ENCODE data around the gene RAB11FIP4. TPM values are rescaled to one million over a fixed set of nuclear protein-coding genes. Genes with fewer than 3 reads are reported as not detected.

The RAB11FIP4 gene
- total RNA-seq, 4 donors from 2014 or later = 28.9 to 46.8 (median 35.7) TPM

DNA sequence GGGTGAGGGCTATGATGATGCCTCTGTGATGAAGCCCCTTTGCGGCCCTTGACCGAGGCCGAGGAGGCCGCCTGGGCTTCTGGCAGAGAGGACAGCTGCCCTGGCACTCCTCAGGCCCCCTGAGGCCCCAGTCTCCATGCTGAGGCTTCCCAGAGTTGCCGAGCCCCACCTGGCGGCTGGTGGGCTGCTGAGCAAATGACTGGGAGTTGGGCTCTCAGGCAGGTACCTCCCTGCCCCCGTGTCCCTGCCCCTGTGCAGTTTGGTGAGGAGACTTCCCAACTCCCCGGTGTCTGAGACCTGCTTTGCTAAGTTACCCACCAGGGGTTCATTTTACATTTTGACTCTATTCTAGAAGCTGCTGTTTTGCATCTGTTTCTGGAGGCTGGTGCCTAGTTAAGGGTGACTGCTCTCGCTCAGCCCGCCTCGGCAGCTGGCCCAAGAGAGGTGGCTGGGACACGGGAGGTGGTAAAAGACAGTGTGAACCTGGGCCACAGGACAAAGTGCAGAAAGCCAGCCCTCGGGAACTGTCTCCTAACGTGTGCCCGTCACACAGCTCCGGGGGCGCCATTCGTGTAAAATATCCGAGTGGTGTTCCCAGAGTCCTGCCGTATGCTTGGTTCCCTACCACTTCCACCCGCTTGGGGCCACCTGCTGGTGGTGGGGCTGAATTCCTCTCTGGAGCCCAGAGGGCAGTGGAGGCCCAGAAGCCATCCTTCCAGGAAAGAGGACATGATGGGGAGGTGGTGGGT lies 134.5 kb downstream of the RAB11FIP4 start:
- peaks cover 47% of the 10 kb centered on the region for H3K36me3 ChIP-seq
- no peak for TF ChIP-seq POLR2AphosphoS5 (IDR thresholded peaks at IDR 0.05)
- no peak for TF ChIP-seq POLR2A (IDR thresholded peaks at IDR 0.05)
- TF ChIP-seq, protein P1, sequence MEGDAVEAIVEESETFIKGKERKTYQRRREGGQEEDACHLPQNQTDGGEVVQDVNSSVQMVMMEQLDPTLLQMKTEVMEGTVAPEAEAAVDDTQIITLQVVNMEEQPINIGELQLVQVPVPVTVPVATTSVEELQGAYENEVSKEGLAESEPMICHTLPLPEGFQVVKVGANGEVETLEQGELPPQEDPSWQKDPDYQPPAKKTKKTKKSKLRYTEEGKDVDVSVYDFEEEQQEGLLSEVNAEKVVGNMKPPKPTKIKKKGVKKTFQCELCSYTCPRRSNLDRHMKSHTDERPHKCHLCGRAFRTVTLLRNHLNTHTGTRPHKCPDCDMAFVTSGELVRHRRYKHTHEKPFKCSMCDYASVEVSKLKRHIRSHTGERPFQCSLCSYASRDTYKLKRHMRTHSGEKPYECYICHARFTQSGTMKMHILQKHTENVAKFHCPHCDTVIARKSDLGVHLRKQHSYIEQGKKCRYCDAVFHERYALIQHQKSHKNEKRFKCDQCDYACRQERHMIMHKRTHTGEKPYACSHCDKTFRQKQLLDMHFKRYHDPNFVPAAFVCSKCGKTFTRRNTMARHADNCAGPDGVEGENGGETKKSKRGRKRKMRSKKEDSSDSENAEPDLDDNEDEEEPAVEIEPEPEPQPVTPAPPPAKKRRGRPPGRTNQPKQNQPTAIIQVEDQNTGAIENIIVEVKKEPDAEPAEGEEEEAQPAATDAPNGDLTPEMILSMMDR (IDR thresholded peaks at IDR 0.05) = no peak
- no peak for TF ChIP-seq EP300 (IDR thresholded peaks at IDR 0.05)
- 91% methylated on average over 15 of the region's 21 CpGs for WGBS
- no peak overlapping the region for H3K27ac ChIP-seq
- H3K27me3 ChIP-seq = no peaks in the 10 kb centered on the region
- no peak overlapping the region for H3K4me3 ChIP-seq
- H3K4me1 ChIP-seq = peaks cover 6% of the 10 kb centered on the region
- no peaks in the 10 kb centered on the region for H3K9me3 ChIP-seq
- no peak for DNase-seq (ENCODE audit: low spot score in 2 of 2)

DNA sequence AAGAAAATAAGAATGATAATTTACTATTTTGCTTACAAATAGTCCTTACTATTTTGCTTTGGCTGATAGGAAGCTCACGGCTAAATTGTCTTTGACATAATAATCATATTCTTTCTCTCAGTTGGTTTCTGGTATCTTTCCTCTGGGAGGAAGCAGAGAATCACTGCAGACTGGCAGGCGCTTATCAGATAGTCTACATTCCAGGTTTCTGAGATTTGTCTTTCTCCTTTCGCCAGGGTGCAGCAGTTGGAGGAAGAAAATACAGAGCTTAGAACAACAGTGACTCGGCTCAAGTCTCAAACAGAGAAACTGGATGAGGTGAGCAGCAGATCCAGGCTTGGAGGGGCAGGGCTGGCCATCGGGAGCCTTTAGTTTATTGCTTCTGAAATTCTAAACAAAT lies 136.1 kb downstream of the RAB11FIP4 start:
- no peak overlapping the region for H3K4me3 ChIP-seq
- H3K36me3 ChIP-seq = peaks cover 40% of the 10 kb centered on the region
- TF ChIP-seq POLR2AphosphoS5 (IDR thresholded peaks at IDR 0.05) (no peak), POLR2A (IDR thresholded peaks at IDR 0.05) (no peak), EP300 (IDR thresholded peaks at IDR 0.05) (no peak)
- TF ChIP-seq, protein P1 (IDR thresholded peaks at IDR 0.05) = no peak
- peaks cover 6% of the 10 kb centered on the region for H3K4me1 ChIP-seq
- 51% methylated on average over 5 of the region's 5 CpGs for WGBS
- DNase-seq (ENCODE audit: low spot score in 2 of 2) = no peak
- no peaks in the 10 kb centered on the region for H3K9me3 ChIP-seq
- H3K27me3 ChIP-seq = no peaks in the 10 kb centered on the region
- no peak overlapping the region for H3K27ac ChIP-seq

DNA sequence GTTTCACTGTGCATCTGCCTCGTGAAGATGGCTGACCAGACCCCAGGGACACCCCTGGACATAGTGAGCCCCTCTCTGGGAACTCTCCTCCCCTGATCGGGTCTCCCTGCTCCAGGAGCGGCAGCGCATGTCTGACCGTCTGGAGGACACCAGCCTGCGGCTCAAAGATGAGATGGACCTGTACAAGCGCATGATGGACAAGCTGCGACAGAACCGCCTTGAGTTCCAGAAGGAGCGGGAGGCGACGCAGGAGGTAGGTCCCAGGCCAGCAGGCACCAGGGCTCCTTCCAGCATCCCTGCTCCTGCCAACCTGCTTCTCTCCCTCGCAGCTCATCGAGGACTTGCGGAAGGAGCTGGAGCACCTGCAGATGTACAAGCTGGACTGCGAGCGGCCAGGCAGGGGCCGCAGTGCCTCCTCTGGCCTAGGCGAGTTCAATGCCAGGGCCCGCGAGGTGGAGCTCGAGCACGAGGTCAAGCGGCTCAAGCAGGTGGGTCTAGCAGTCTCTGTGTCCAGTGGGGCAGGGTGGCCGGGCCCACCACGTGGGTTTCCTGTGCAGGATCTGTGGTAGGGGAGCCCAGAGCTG lies 136.9 kb downstream of the RAB11FIP4 start:
- 95% methylated on average over 26 of the region's 26 CpGs for WGBS
- DNase-seq (ENCODE audit: low spot score in 2 of 2) = no peak
- peaks cover 32% of the 10 kb centered on the region for H3K36me3 ChIP-seq
- H3K27me3 ChIP-seq = no peaks in the 10 kb centered on the region
- H3K4me3 ChIP-seq = no peak overlapping the region
- TF ChIP-seq POLR2AphosphoS5 (IDR thresholded peaks at IDR 0.05) = no peak
- TF ChIP-seq POLR2A (IDR thresholded peaks at IDR 0.05) = no peak
- TF ChIP-seq, protein P1 (IDR thresholded peaks at IDR 0.05) = no peak
- no peak for TF ChIP-seq EP300 (IDR thresholded peaks at IDR 0.05)
- no peak overlapping the region for H3K27ac ChIP-seq
- peaks cover 11% of the 10 kb centered on the region for H3K4me1 ChIP-seq
- no peaks in the 10 kb centered on the region for H3K9me3 ChIP-seq

- TF ChIP-seq EP300 (IDR thresholded peaks at IDR 0.05) (no peak), POLR2A (IDR thresholded peaks at IDR 0.05) (no peak), POLR2AphosphoS5 (IDR thresholded peaks at IDR 0.05) (no peak)
- TF ChIP-seq, protein P1 (IDR thresholded peaks at IDR 0.05) = no peak
- 78% methylated on average over 11 of the region's 12 CpGs for WGBS
These were observed 138.4 kb downstream of the RAB11FIP4 start for GRCh38 chr17:31529841-31530251.

GRCh38 chr17:31530391-31530985 lies 139.0 kb downstream of the RAB11FIP4 start:
- TF ChIP-seq POLR2A (IDR thresholded peaks at IDR 0.05) (no peak), EP300 (IDR thresholded peaks at IDR 0.05) (no peak), POLR2AphosphoS5 (IDR thresholded peaks at IDR 0.05) (no peak)
- TF ChIP-seq, protein P1 (IDR thresholded peaks at IDR 0.05) = no peak
- Histone ChIP-seq H3K9me3 (no peaks in the 10 kb centered on the region), H3K36me3 (peaks cover 23% of the 10 kb centered on the region), H3K4me3 (no peak overlapping the region), H3K4me1 (peaks cover 10% of the 10 kb centered on the region), H3K27ac (no peak overlapping the region), H3K27me3 (no peaks in the 10 kb centered on the region)
- 75% methylated on average over 8 of the region's 14 CpGs for WGBS
- no peak for DNase-seq (ENCODE audit: low spot score in 2 of 2)

More at GRCh38 chr17:31529841-31530251, 138.4 kb downstream of the RAB11FIP4 start:
- H3K36me3 ChIP-seq = peaks cover 23% of the 10 kb centered on the region
- H3K9me3 ChIP-seq = no peaks in the 10 kb centered on the region
- H3K4me1 ChIP-seq = peaks cover 14% of the 10 kb centered on the region
- no peak for DNase-seq (ENCODE audit: low spot score in 2 of 2)
- H3K27me3 ChIP-seq = no peaks in the 10 kb centered on the region
- no peak overlapping the region for H3K4me3 ChIP-seq
- H3K27ac ChIP-seq = no peak overlapping the region

Measured in suprapubic skin (tissue), 4 donors.